ENCODE results near the gene KIF21B.

DNA sequence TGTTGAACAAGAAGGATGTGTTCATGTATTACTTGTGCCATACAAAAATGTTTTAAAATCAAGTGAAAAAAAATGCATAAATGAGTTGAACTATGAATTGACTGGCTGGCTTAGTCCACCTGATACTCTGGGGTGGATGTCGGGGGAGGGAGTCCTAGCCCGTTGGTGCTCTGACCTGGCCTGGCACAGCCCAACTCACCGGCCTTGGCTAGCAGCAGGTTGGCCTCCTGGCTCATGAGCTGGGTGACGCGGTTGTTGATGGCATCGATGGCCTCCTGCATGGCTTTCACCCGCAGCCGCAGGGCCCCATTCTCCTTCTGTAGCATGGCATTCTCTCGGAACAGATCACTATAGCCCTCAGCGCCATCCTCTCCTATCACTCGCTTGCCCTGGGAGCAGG, 21.6 kb downstream of the KIF21B start:
- no peak for TF ChIP-seq CTCF (IDR thresholded peaks at IDR 0.05; ENCODE audit: low read depth, low read length)
- TF ChIP-seq EZH2phosphoT487 (IDR thresholded peaks at IDR 0.05; ENCODE audit: low read depth): no peak

Measured in OCI-LY3 (cell line).